SK-N-SH (cell line): ENCODE data around the gene COL10A1. TPM values are rescaled to one million over a fixed set of nuclear protein-coding genes. Genes with fewer than 3 reads are reported as not detected.

ENCODE experiments used
- CTCF ChIA-PET: fragments of 300-600, 350-600 bp; formaldehyde crosslinking; extraction: SDS; loops from one replicate; lab custom pipeline; 2021; lab: Yijun Ruan, JAX
- POLR2A ChIA-PET: fragments of 350-600 bp; sonication (Branson Sonifier 250); formaldehyde crosslinking; extraction: SDS; loops from one replicate; lab custom pipeline; 2020; ENCODE audit warnings: antibody characterized with exemption, inconsistent platforms; lab: Yijun Ruan, JAX
- DNase-seq: peaks from one replicate; pipeline ENCODE4 v3.0.0; 2012
- H2AFZ ChIP-seq: fragments of 200-600 bp; sonication (generic); 2 replicates; pipeline ENCODE4 v1.8.1; 2016; ENCODE audit warnings: antibody characterized with exemption, mild to moderate bottlenecking, low read depth
- H3F3A ChIP-seq: fragments of 200-600 bp; sonication (generic); replicated peaks from 2 replicates; pipeline ENCODE3; 2016; ENCODE audit warnings: antibody characterized with exemption, mild to moderate bottlenecking; ENCODE audit not compliant: insufficient read depth
- H3K27ac ChIP-seq, 2 experiments: fragments of 200-500 bp in 1 of 2; fragments of 200-600 bp in 1 of 2; sonication (Bioruptor generic) in 1 of 2; sonication (generic), shearing (Covaris generic) in 1 of 2; 2 replicates each; pipeline versions ENCODE4 v1.5.1 to v1.6.1; 2014 to 2016; ENCODE audit warnings: low read depth in 2 of 2, inconsistent platforms in 1 of 2, low read length in 1 of 2, mild to moderate bottlenecking in 1 of 2, mixed read lengths in 1 of 2
- H3K27me3 ChIP-seq: fragments of 200-600 bp; sonication (generic), shearing (Covaris generic); 2 replicates; pipeline ENCODE4 v1.6.1; 2016; ENCODE audit warnings: mixed run types; ENCODE audit not compliant: insufficient read depth
- H3K36me3 ChIP-seq, 2 experiments: fragments of 200-500 bp in 1 of 2; fragments of 200-600 bp in 1 of 2; sonication (Bioruptor generic) in 1 of 2; sonication (generic) in 1 of 2; replicated peaks in 1 of 2; 2 replicates each; pipeline versions ENCODE3 to v1.5.1; 2014 to 2016; ENCODE audit warnings: low read length in 1 of 2, mild to moderate bottlenecking in 1 of 2; ENCODE audit not compliant: insufficient read depth in 2 of 2, control insufficient read depth in 1 of 2
- H3K4me1 ChIP-seq, 2 experiments: fragments of 200-500 bp in 1 of 2; fragments of 200-600 bp in 1 of 2; sonication (Bioruptor generic) in 1 of 2; sonication (generic), shearing (Covaris generic) in 1 of 2; 2 replicates each; pipeline versions ENCODE4 v1.5.1 to v1.6.1; 2014 to 2016; ENCODE audit warnings: low read depth in 1 of 2, low read length in 1 of 2, mixed run types in 1 of 2; ENCODE audit not compliant: insufficient read depth in 2 of 2, control insufficient read depth in 1 of 2
- H3K4me2 ChIP-seq: fragments of 200-600 bp; sonication (generic), shearing (Covaris generic); 2 replicates; pipeline ENCODE4 v1.6.1; 2017; ENCODE audit warnings: mixed run types
- H3K4me3 ChIP-seq, 2 experiments: fragments of 200-500 bp in 1 of 2; fragments of 200-600 bp in 1 of 2; sonication (Bioruptor generic) in 1 of 2; sonication (generic), shearing (Covaris generic) in 1 of 2; 2 replicates each; pipeline versions ENCODE4 v1.5.1 to v1.8.1; 2014 to 2016; ENCODE audit warnings: low read depth in 2 of 2, inconsistent platforms in 1 of 2, low read length in 1 of 2, mild to moderate bottlenecking in 1 of 2, mixed read lengths in 1 of 2, moderate library complexity in 1 of 2
- H3K79me2 ChIP-seq: fragments of 200-600 bp; sonication (generic); 2 replicates; pipeline ENCODE4 v1.8.1; 2017; ENCODE audit warnings: mild to moderate bottlenecking; ENCODE audit not compliant: insufficient read depth
- H3K9ac ChIP-seq: fragments of 200-600 bp; sonication (generic); 2 replicates; pipeline ENCODE4 v1.6.1; 2017; ENCODE audit warnings: mixed run types
- H3K9me2 ChIP-seq: fragments of 200-600 bp; sonication (generic); 2 replicates; pipeline ENCODE4 v1.6.1; 2017; ENCODE audit warnings: mixed run types
- H3K9me3 ChIP-seq: fragments of 200-600 bp; sonication (generic); 2 replicates; pipeline ENCODE4 v1.6.1; 2017; ENCODE audit warnings: mixed run types, mild to moderate bottlenecking, moderate library complexity
- H4K20me1 ChIP-seq: fragments of 200-600 bp; sonication (generic); 2 replicates; pipeline ENCODE4 v1.6.1; 2017; ENCODE audit warnings: mild to moderate bottlenecking, mixed run types; ENCODE audit not compliant: insufficient read depth
- CHD2 ChIP-seq: fragments of 150-350 bp; IDR thresholded peaks from 2 replicates; pipeline ENCODE4 v1.6.1; 2018; ENCODE audit warnings: low read length; ENCODE audit not compliant: partially characterized antibody
- CTCF ChIP-seq: fragments of 200-600 bp; sonication (generic); IDR thresholded peaks from 2 replicates; pipeline ENCODE4 v1.6.1; 2017; ENCODE audit warnings: antibody characterized with exemption, mild to moderate bottlenecking, moderate library complexity
- ELF1 ChIP-seq: IDR thresholded peaks from 2 replicates; pipeline ENCODE4 v1.4.0; 2012
- EZH2phosphoT487 ChIP-seq: fragments of 200-600 bp; sonication (generic); IDR thresholded peaks from 2 replicates; pipeline ENCODE4 v1.6.1; 2017; ENCODE audit warnings: low read depth, mixed run types, mild to moderate bottlenecking, antibody characterized with exemption, moderate library complexity, borderline replicate concordance
- FOXJ3 ChIP-seq: sonication (generic); formaldehyde crosslinking; IDR thresholded peaks from 2 replicates; pipeline ENCODE4 v1.5.1; 2020; ENCODE audit warnings: mild to moderate bottlenecking, missing genetic modification reagents
- FOXM1 ChIP-seq: IDR thresholded peaks from 2 replicates; pipeline ENCODE4 v1.4.0; 2012; ENCODE audit warnings: low read depth, mild to moderate bottlenecking
- GATA2 ChIP-seq: sonication (generic); formaldehyde crosslinking; IDR thresholded peaks from 2 replicates; pipeline ENCODE4 v1.5.0; 2020; ENCODE audit warnings: mild to moderate bottlenecking, missing genetic modification reagents
- JUND ChIP-seq: IDR thresholded peaks from 2 replicates; pipeline ENCODE4 v1.4.0; 2012
- NRF1 ChIP-seq: IDR thresholded peaks from 2 replicates; pipeline ENCODE4 v1.6.1; 2012; ENCODE audit warnings: low read depth, mild to moderate bottlenecking, low read length
- POLR2AphosphoS5 ChIP-seq: IDR thresholded peaks from 2 replicates; pipeline ENCODE4 v1.6.1; 2012; ENCODE audit warnings: low read depth, low read length
- RAD21 ChIP-seq: IDR thresholded peaks from 2 replicates; pipeline ENCODE4 v1.6.1; 2012; ENCODE audit warnings: mild to moderate bottlenecking, low read length
- RCOR1 ChIP-seq: fragments of 150-350 bp; IDR thresholded peaks from 2 replicates; pipeline ENCODE4 v1.6.1; 2017; ENCODE audit warnings: antibody characterized with exemption, low read length
- SMC3 ChIP-seq: IDR thresholded peaks from 2 replicates; pipeline ENCODE4 v1.6.1; 2012; ENCODE audit warnings: low read depth, low read length, improper control_type of control experiment
- TAF1 ChIP-seq: IDR thresholded peaks from 2 replicates; pipeline ENCODE4 v1.6.1; 2012; ENCODE audit warnings: low read depth, mild to moderate bottlenecking, low read length, moderate library complexity, borderline replicate concordance
- TCF12 ChIP-seq: IDR thresholded peaks from 2 replicates; pipeline ENCODE4 v1.4.0; 2012
- TEAD4 ChIP-seq: IDR thresholded peaks from 2 replicates; pipeline ENCODE4 v1.4.0; 2012; ENCODE audit warnings: mild to moderate bottlenecking, borderline replicate concordance; ENCODE audit not compliant: insufficient read depth
- YY1 ChIP-seq: IDR thresholded peaks from 2 replicates; pipeline ENCODE4 v1.4.0; 2012; ENCODE audit warnings: low read depth, mild to moderate bottlenecking
- WGBS: methylation state at CpG from one replicate; pipeline ENCODE4 v1.1.6; 2017; ENCODE audit warnings: low lambda C conversion rate; 5-methylcytosine and 5-hydroxymethylcytosine counted together
- polyA plus RNA-seq, 3 experiments: library from polyadenylated mRNA; depleted of rRNA; stranded (reverse); fragments of >200 nt; gene quantifications; 2 replicates each; pipeline ENCODE4 v1.2.3, GENCODE V29; 2012
- TF ChIP-seq, protein P1 (sequence below): IDR thresholded peaks from 2 replicates; pipeline ENCODE4; 2012
- TF ChIP-seq, protein P2 (sequence below): IDR thresholded peaks from 2 replicates; pipeline ENCODE4 v1.4.0; 2012; ENCODE audit warnings: low read depth, borderline replicate concordance
- TF ChIP-seq, protein P3 (sequence below): IDR thresholded peaks from 2 replicates; pipeline ENCODE4 v1.4.0; 2012; ENCODE audit warnings: low read depth, borderline replicate concordance
- TF ChIP-seq, protein P4 (sequence below): fragments of 150-350 bp; IDR thresholded peaks from 2 replicates; pipeline ENCODE4 v1.6.1; 2016; ENCODE audit warnings: mild to moderate bottlenecking, low read depth, low read length

Gene COL10A1
- polyA plus RNA-seq, 1 of the 3 experiments (the other 2 are of a cell fraction): 5.1 TPM

GRCh38 chr6:116100419-116101301 is 25.3 kb downstream of the COL10A1 start, which contains the start of gene NT5DC1 (continued):
- TF ChIP-seq TAF1: 0 out of 2 replicates have a peak, but pooled peaks have one; percentile 26
- no peak for TF ChIP-seq FOXM1
- TF ChIP-seq SMC3: no peak
- TF ChIP-seq EZH2phosphoT487: no peak
- TF ChIP-seq, protein P1, sequence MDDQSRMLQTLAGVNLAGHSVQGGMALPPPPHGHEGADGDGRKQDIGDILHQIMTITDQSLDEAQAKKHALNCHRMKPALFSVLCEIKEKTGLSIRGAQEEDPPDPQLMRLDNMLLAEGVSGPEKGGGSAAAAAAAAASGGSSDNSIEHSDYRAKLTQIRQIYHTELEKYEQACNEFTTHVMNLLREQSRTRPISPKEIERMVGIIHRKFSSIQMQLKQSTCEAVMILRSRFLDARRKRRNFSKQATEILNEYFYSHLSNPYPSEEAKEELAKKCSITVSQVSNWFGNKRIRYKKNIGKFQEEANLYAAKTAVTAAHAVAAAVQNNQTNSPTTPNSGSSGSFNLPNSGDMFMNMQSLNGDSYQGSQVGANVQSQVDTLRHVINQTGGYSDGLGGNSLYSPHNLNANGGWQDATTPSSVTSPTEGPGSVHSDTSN: no peak
- no peak for TF ChIP-seq GATA2
- TF ChIP-seq CTCF: peak; percentile 43
- TF ChIP-seq JUND: no peak
- TF ChIP-seq TCF12: no peak
- TF ChIP-seq YY1: peak; percentile 81
- TF ChIP-seq FOXJ3: no peak; the same call in 1 of the 2 replicates

DNA sequence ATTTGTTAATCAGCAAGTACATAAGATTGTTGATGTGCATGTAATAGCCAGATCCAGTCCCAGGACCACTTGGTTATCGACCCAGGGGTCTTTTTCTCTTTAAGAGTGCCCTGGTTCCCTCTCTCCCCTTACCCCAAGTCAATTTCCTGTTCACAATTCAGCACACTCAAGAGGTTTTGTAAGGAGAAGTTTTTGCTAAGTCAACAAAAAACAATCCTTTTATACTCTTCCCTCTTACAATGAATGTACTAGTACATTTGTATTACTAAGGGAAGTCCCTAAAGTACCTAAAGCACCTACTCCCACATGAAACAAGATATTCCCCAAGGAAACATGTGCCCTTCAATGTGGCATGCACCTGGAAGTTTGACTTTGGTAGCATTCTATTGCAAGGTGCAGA is 26.9 kb downstream of the COL10A1 start:
- ChIA-PET CTCF (interaction anchor here (0.6 to 1.4 kb wide), 2 partner anchors 87 to 439 kb away, joined by 3 read pairs; no protein-coding TSS in a partner anchor), POLR2A (no interaction called here)
- Histone ChIP-seq H3K4me3 (no peak overlapping the region), H2AFZ (no peak overlapping the region), H3K9me3 (peaks cover 9% of the 10 kb centered on the region; the same call in 1 of the 2 replicates), H4K20me1 (no peaks in the 10 kb centered on the region), H3K36me3 (no peaks in the 10 kb centered on the region), H3K27me3 (no peaks in the 10 kb centered on the region), H3K79me2 (0 out of 2 replicates have a peak, but pooled peaks cover 4% of the 10 kb centered on the region), H3K27ac (no peak overlapping the region), H3K9me2 (no peaks in the 10 kb centered on the region), H3K4me2 (no peak overlapping the region), H3F3A (peaks cover 21% of the 10 kb centered on the region), H3K9ac (no peak overlapping the region), H3K4me1 (peaks cover 0 to 11% of the 10 kb centered on the region in 2 experiments; a peak in 2 of 4 replicates)
- 47% methylated on average over 1 of the region's 1 CpG for WGBS
- no peak for DNase-seq
- TF ChIP-seq FOXM1 (no peak), ELF1 (no peak), POLR2AphosphoS5 (no peak), RAD21 (no peak), RCOR1 (no peak), TEAD4 (no peak), SMC3 (no peak), CHD2 (no peak), NRF1 (no peak)
- TF ChIP-seq, protein P2, sequence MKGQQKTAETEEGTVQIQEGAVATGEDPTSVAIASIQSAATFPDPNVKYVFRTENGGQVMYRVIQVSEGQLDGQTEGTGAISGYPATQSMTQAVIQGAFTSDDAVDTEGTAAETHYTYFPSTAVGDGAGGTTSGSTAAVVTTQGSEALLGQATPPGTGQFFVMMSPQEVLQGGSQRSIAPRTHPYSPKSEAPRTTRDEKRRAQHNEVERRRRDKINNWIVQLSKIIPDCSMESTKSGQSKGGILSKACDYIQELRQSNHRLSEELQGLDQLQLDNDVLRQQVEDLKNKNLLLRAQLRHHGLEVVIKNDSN: no peak
- TF ChIP-seq, protein P3, sequence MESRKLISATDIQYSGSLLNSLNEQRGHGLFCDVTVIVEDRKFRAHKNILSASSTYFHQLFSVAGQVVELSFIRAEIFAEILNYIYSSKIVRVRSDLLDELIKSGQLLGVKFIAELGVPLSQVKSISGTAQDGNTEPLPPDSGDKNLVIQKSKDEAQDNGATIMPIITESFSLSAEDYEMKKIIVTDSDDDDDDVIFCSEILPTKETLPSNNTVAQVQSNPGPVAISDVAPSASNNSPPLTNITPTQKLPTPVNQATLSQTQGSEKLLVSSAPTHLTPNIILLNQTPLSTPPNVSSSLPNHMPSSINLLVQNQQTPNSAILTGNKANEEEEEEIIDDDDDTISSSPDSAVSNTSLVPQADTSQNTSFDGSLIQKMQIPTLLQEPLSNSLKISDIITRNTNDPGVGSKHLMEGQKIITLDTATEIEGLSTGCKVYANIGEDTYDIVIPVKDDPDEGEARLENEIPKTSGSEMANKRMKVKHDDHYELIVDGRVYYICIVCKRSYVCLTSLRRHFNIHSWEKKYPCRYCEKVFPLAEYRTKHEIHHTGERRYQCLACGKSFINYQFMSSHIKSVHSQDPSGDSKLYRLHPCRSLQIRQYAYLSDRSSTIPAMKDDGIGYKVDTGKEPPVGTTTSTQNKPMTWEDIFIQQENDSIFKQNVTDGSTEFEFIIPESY: no peak
- TF ChIP-seq, protein P1: no peak
- TF ChIP-seq, protein P4, sequence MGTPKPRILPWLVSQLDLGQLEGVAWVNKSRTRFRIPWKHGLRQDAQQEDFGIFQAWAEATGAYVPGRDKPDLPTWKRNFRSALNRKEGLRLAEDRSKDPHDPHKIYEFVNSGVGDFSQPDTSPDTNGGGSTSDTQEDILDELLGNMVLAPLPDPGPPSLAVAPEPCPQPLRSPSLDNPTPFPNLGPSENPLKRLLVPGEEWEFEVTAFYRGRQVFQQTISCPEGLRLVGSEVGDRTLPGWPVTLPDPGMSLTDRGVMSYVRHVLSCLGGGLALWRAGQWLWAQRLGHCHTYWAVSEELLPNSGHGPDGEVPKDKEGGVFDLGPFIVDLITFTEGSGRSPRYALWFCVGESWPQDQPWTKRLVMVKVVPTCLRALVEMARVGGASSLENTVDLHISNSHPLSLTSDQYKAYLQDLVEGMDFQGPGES: no peak
